GM23338 (cell line): ENCODE measurements around the gene SHISA6. TPM values are rescaled to one million over a fixed set of nuclear protein-coding genes. Genes with fewer than 3 reads are reported as not detected.

Experiments used
- ATAC-seq: fragments of 200-7000 bp; cut with Tn5 transposase; 3 replicates; pipeline ENCODE4 v1.9.1; 2020
- DNase-seq: peaks from one replicate; pipeline ENCODE4 v3.0.0-alpha.2; 2015; ENCODE audit warnings: low spot score
- H2AFZ ChIP-seq: fragments of 200-600 bp; sonication (generic); 2 replicates; pipeline ENCODE4 v1.8.0; 2016; ENCODE audit warnings: antibody characterized with exemption, mild to moderate bottlenecking, moderate library complexity
- H3F3A ChIP-seq: fragments of 200-600 bp; sonication (generic); replicated peaks from 2 replicates; pipeline ENCODE4 v1.8.0; 2017; ENCODE audit warnings: antibody characterized with exemption, mixed run types, low read depth
- H3K27ac ChIP-seq: fragments of 200-600 bp; sonication (generic); 2 replicates; pipeline ENCODE4 v1.6.1; 2016; ENCODE audit warnings: low read depth
- H3K27me3 ChIP-seq: fragments of 200-600 bp; sonication (generic); 2 replicates; pipeline ENCODE4 v1.8.0; 2016; ENCODE audit warnings: mild to moderate bottlenecking, mixed run types, moderate library complexity; ENCODE audit not compliant: insufficient read depth
- H3K36me3 ChIP-seq: fragments of 200-600 bp; sonication (generic); 2 replicates; pipeline ENCODE4 v1.8.0; 2016; ENCODE audit warnings: mild to moderate bottlenecking; ENCODE audit not compliant: insufficient read depth
- H3K4me1 ChIP-seq: fragments of 200-600 bp; sonication (generic); 2 replicates; pipeline ENCODE4 v1.8.0; 2016; ENCODE audit warnings: mild to moderate bottlenecking, moderate library complexity; ENCODE audit not compliant: insufficient read depth
- H3K4me2 ChIP-seq: fragments of 200-600 bp; sonication (generic); 2 replicates; pipeline ENCODE4 v1.7.1; 2017; ENCODE audit warnings: mixed run types
- H3K4me3 ChIP-seq: fragments of 200-600 bp; sonication (generic); 2 replicates; pipeline ENCODE4 v1.6.1; 2016; ENCODE audit warnings: mixed run types
- H3K79me2 ChIP-seq: fragments of 200-600 bp; sonication (generic); replicated peaks from 2 replicates; pipeline ENCODE4 v1.8.0; 2017; ENCODE audit warnings: mild to moderate bottlenecking; ENCODE audit not compliant: insufficient read depth
- H3K9me2 ChIP-seq: fragments of 200-600 bp; sonication (generic); 2 replicates; pipeline ENCODE4 v1.8.0; 2017; ENCODE audit not compliant: insufficient read depth
- H4K20me1 ChIP-seq: fragments of 200-600 bp; sonication (generic); replicated peaks from 2 replicates; pipeline ENCODE4 v1.8.0; 2017; ENCODE audit warnings: mild to moderate bottlenecking; ENCODE audit not compliant: insufficient read depth
- H3K27ac Mint-ChIP-seq: 2 replicates; pipeline ENCODE4 v1.8.0; 2020; ENCODE audit warnings: inconsistent platforms, mild to moderate bottlenecking, moderate library complexity, mixed read lengths
- H3K27me3 Mint-ChIP-seq: 3 replicates; pipeline ENCODE4 v1.8.0; 2022; ENCODE audit warnings: low read depth, mild to moderate bottlenecking, moderate library complexity, mixed read lengths, inconsistent platforms; ENCODE audit not compliant: insufficient read depth, poor library complexity
- H3K36me3 Mint-ChIP-seq: 3 replicates; pipeline ENCODE4 v1.8.0; 2021; ENCODE audit warnings: low read depth, mild to moderate bottlenecking, inconsistent platforms, moderate library complexity, mixed read lengths
- H3K4me1 Mint-ChIP-seq: 3 replicates; pipeline ENCODE4 v1.8.0; 2020; ENCODE audit warnings: mild to moderate bottlenecking, inconsistent platforms, mixed read lengths
- H3K4me3 Mint-ChIP-seq: 3 replicates; pipeline ENCODE4 v1.8.0; 2021; ENCODE audit warnings: moderate library complexity, mild to moderate bottlenecking, inconsistent platforms, mixed read lengths
- H3K9me3 Mint-ChIP-seq: 3 replicates; pipeline ENCODE4 v1.8.0; 2020; ENCODE audit warnings: moderate library complexity, mild to moderate bottlenecking, inconsistent platforms, mixed read lengths
- CREB1 ChIP-seq: fragments of 250-450 bp; sonication (Bioruptor Pico); IDR thresholded peaks from 2 replicates; pipeline ENCODE4 v1.5.0; 2020; ENCODE audit warnings: low read depth, mild to moderate bottlenecking, moderate library complexity
- CTCF ChIP-seq, 2 experiments: fragments of 200-600 bp in 1 of 2; sonication (generic) in 1 of 2; conservative IDR thresholded peaks; 2 replicates each; pipeline versions ENCODE4 v1.5.1 to v1.6.1; 2016 to 2017; ENCODE audit warnings: antibody characterized with exemption in 2 of 2, low read depth in 2 of 2, mild to moderate bottlenecking in 2 of 2, moderate library complexity in 1 of 2
- ETS1 ChIP-seq: IDR thresholded peaks from 2 replicates; pipeline ENCODE4 v1.6.1; 2016; ENCODE audit warnings: antibody characterized with exemption
- EZH2 ChIP-seq: fragments of 200-600 bp; sonication (generic); IDR thresholded peaks from one replicate; pipeline ENCODE4 v1.8.0; 2017; ENCODE audit warnings: antibody characterized with exemption, mild to moderate bottlenecking, low read depth; ENCODE audit not compliant: unreplicated experiment
- EZH2phosphoT487 ChIP-seq: fragments of 200-600 bp; sonication (generic); IDR thresholded peaks from one replicate; pipeline ENCODE4 v1.8.1; 2018; ENCODE audit warnings: antibody characterized with exemption; ENCODE audit not compliant: unreplicated experiment
- JUNB ChIP-seq: IDR thresholded peaks from one replicate; pipeline ENCODE4 v1.6.1; 2016; ENCODE audit warnings: antibody characterized with exemption; ENCODE audit not compliant: unreplicated experiment
- NANOG ChIP-seq: IDR thresholded peaks from 2 replicates; pipeline ENCODE4 v1.6.1; 2016; ENCODE audit warnings: antibody characterized with exemption, borderline replicate concordance
- POLR2AphosphoS5 ChIP-seq: IDR thresholded peaks from 2 replicates; pipeline ENCODE4 v1.6.1; 2016; ENCODE audit warnings: antibody characterized with exemption, low read depth
- REST ChIP-seq: IDR thresholded peaks from one replicate; pipeline ENCODE4 v1.6.1; 2018; ENCODE audit warnings: antibody characterized with exemption; ENCODE audit not compliant: unreplicated experiment
- STAT1 ChIP-seq: IDR thresholded peaks from one replicate; pipeline ENCODE4 v1.6.1; 2016; ENCODE audit warnings: antibody characterized with exemption; ENCODE audit not compliant: unreplicated experiment
- ZNF114 ChIP-seq: fragments of 250-450 bp; sonication (Bioruptor Pico); IDR thresholded peaks from 2 replicates; pipeline ENCODE4 v1.5.0; 2020; ENCODE audit warnings: mild to moderate bottlenecking, moderate library complexity
- ZNF331 ChIP-seq: fragments of 250-450 bp; sonication (Bioruptor Pico); IDR thresholded peaks from 2 replicates; pipeline ENCODE4 v1.5.0; 2020; ENCODE audit warnings: low read depth, mild to moderate bottlenecking, moderate library complexity
- ZNF462 ChIP-seq: fragments of 250-450 bp; sonication (Bioruptor Pico); IDR thresholded peaks from 2 replicates; pipeline ENCODE4 v1.5.0; 2020; ENCODE audit warnings: mild to moderate bottlenecking, moderate library complexity
- polyA plus RNA-seq: library from polyadenylated mRNA; unstranded; fragments of >200 nt; fragmentation: Nextera tagmentation; extraction: Ambion mirVana; gene quantifications from 2 replicates; pipeline ENCODE4 v1.2.1, GENCODE V29; 2016
- total RNA-seq: library from RNA; depleted of rRNA; stranded (reverse); fragments of >200 nt; shearing (Covaris generic); gene quantifications from 2 replicates; pipeline ENCODE4 v1.2.3, GENCODE V29; 2014

Gene SHISA6
- total and polyA plus RNA-seq, 2 experiments from 2014 or later, result 0.52 TPM; not detected in 1

GRCh38 chr17:11238705-11239104, 2.3 kb upstream of the SHISA6 start:
- TF ChIP-seq CREB1 (CRISPR knock-in tag), result no peak
- TF ChIP-seq REST, result no peak
- TF ChIP-seq EZH2, result no peak
- TF ChIP-seq NANOG, result no peak
- TF ChIP-seq EZH2phosphoT487, result no peak
- no peak for TF ChIP-seq ZNF114 (CRISPR knock-in tag)
- TF ChIP-seq ZNF462, result no peak
- TF ChIP-seq CTCF (conservative IDR thresholded peaks at IDR 0.05; ENCODE audit: low read depth in 2 of 2), result no peak
- no peak for TF ChIP-seq POLR2AphosphoS5
- TF ChIP-seq JUNB, result no peak
- no peak for TF ChIP-seq STAT1
- no peak for TF ChIP-seq ETS1
- no peak for TF ChIP-seq ZNF331 (CRISPR knock-in tag)
- Histone ChIP-seq H4K20me1 (no peaks in the 10 kb centered on the region), H3K27me3 (peaks cover 57% of the 10 kb centered on the region), H3K4me2 (no peak overlapping the region), H2AFZ (no peak overlapping the region), H3K36me3 (no peaks in the 10 kb centered on the region), H3K27ac (no peak overlapping the region), H3F3A (no peaks in the 10 kb centered on the region), H3K4me3 (no peak overlapping the region), H3K9me2 (0 out of 2 replicates have a peak, but pooled peaks cover 4% of the 10 kb centered on the region), H3K79me2 (no peaks in the 10 kb centered on the region), H3K4me1 (no peaks in the 10 kb centered on the region)
- Mint-ChIP-seq H3K9me3 (peaks cover 83% of the 10 kb centered on the region), H3K4me3 (no peak overlapping the region), H3K36me3 (peaks cover 30% of the 10 kb centered on the region), H3K4me1 (no peaks in the 10 kb centered on the region), H3K27me3 (peaks cover 28% of the 10 kb centered on the region), H3K27ac (no peak overlapping the region)
- ATAC-seq (no peak), DNase-seq (no peak)
